COLO829 (cell line): Measurements from ENCODE around the gene FFAR3.

Experiments used
- DNase-seq: peaks from one replicate; pipeline ENCODE4 v3.0.0; 2012; ENCODE audit warnings: low spot score

Gene FFAR3

DNA sequence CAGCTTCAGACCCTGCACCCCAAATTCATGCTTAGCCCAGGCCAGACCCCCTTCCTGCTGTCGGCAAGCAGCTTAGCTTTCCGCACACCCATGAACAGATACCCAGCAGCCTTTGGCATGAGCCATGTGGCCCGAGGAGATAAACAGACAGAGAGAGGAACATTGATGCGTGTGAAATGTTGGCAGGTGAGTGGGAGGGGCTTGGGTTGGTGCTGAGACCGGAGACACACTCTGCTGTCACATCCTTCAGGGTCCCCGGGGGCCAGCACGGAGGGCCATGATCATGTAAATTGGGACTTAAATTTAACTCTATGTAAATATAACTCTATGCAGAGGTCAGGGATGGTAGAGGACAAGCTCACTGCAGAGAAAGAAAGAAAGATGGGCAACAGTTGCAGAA lies 27.8 kb upstream of the FFAR3 start:
- no peak for DNase-seq

DNA sequence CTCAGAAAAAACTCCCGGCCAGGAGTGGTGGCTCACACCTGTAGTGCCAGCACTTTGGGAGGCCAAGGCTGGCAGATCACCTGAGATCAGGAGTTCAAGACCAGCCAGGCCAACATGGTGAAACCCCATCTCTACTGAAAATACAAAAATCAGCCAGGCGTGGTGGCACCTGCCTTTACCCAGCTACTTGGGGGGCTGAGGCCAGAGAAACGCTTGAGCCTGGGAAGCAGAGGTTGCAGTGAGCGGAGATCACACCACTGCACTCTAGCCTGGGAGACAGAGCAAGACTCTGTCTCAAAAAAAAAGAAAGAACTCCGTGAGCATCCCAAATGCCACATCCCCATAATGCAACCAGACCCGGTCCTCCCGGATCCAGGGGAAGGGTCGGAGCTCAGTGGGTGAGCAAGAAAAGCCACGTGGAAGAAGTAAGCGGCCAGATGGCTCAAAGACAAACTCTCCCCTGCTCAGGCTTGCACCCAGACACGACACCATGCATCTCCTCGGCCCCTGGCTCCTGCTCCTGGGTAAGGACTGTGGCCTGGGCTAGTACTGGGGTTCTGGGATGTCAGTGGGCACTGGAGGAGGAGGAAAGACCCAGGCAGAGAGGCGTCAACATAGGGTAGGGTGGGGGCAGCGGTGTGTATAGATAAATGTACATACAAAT lies 26.6 kb upstream of the FFAR3 start:
- no peak for DNase-seq

DNA sequence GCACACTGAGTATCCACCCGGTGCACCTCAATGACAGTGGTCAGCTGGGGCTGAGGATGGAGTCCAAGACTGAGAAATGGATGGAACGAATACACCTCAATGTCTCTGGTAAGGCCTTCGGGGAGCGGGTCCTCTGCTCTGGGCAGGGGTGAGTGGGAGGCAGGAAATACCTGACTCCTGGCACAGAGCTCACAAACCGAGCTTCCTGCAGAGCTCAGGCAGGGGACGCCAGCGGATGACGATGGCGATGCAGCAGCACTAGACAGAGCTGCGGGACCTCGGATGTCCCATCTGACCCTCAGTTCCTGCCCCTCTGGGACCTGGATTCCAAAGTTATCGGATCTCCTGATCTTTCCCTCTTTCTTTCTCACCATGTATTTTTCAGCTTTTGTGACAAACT lies 25.4 kb upstream of the FFAR3 start:
- no peak for DNase-seq

DNA sequence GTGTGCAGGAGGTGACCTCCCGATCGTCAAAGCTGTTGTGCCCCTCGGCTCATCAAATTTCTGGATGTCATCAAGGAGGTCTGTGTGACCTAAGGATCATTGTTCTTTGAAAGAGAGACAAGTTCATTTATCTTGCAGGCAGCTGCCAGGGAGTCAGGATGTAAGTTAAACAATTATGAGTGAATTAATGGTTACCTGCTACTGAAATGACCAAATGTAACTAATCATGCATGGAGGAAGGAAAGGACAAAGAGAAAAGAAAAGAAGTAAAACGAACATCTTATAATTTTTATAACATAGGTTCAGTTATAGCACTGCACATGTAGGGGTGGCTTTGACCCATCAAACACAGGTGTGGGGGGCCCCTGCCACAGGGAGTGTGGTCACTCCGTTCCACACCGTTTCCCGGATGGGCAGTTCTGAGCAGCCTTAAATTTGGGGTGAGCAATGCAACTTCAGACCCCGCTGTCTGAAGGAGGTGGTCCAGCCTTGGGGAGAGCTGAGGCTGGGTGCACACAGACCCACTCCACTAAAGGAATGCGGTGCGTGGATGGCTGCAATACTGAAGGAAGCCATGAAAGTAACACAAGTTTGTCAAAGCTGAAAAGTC lies 24.0 kb upstream of the FFAR3 start:
- DNase-seq, result no peak

DNA sequence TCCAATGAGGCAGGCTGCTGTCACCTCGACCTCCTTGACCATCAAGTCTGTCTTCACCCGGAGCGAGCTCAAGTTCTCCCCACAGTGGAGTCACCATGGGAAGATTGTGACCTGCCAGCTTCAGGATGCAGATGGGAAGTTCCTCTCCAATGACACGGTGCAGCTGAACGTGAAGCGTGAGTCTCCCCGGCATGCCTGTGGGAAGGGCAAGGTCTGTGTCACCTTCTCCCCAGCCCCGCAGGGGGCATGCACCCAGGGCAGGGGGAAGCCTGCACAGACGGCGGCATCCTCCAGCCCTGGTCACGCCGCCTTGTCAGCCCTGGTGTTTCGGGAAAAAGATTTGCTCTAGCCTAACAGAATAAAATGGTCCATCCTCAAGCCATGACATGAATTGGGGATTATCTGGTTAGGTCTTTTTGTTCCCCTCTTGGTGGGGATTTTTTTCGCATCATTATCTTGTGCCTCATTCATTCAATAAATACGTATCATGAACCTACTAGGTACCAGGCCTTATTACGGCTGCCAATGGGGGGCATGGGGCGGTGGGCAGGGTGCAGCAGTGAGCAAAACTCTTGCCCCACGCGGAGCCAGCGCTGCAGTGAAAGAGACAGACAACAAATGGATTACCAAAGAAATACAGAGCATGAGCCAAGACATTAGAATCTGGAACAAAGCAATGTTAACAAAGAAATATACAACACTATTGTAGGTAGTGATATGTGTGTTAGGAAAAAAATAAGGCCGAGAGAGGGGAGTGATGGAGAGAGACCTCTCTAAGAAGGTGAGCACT lies 21.9 kb upstream of the FFAR3 start:
- DNase-seq, result no peak

DNA sequence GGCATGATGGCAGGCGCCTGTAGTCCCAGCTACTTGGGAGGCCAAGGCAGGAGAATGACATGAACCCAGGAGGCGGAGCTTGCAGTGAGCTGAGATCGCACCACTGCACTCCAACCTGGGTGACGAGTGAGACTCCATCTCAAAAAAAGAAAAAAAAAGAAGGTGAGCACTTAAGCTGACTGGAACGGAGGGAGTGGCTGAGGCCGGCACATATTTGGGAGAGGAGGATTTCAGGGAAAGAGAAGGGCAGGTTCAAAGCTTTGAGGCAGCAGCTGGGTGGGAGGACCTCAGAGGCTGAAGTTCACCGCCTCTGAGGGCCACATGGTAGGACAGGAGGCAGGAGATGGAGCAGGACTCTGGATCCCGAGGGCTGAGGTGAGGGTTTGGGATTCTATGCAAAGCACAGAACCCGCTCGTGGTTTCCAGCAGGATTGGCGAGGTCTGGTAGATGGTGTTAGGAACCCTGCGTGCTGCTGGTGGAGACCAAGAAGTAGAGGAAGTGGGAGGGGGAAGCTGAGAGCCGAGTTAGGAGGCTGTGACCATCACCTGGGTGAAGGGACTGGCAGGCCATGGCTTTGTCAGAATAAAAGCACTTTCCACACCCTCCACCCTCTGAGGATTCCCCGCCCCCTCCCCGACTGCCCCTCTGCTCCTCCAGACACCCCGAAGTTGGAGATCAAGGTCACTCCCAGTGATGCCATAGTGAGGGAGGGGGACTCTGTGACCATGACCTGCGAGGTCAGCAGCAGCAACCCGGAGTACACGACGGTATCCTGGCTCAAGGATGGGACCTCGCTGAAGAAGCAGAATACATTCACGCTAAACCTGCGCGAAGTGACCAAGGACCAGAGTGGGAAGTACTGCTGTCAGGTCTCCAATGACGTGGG lies 20.9 kb upstream of the FFAR3 start:
- no peak for DNase-seq

DNA sequence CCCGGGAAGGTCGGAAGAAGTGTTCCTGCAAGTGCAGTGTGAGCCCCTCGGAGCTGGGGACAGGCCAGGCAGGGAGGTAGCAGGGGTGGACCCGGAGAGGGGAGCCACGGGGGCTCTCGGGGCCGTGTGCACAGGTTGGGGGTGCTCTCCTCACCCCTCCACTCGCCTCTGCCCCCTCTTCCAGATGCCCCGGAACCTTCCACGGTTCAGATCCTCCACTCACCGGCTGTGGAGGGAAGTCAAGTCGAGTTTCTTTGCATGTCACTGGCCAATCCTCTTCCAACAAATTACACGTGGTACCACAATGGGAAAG lies 20.3 kb upstream of the FFAR3 start:
- no peak for DNase-seq

DNA sequence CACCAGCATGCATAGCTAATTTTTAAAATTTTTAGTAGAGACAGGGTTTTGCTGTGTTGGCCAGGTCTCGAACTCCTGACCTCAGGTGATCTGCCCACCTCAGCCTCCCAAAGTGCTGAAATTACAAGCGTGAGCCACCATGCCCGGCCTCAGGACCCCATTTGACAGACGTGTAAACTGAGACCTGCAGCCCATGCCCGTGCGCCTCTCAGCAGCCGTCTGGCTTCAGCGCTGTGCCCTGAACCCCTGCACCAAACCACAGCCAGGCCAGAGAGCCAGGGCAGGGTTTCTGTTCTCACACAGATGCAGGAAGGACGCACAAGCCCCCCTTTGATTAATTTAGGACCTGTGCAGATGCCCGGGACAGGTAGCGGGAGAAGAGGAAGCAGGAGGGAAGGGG lies 17.8 kb upstream of the FFAR3 start:
- no peak for DNase-seq

DNA sequence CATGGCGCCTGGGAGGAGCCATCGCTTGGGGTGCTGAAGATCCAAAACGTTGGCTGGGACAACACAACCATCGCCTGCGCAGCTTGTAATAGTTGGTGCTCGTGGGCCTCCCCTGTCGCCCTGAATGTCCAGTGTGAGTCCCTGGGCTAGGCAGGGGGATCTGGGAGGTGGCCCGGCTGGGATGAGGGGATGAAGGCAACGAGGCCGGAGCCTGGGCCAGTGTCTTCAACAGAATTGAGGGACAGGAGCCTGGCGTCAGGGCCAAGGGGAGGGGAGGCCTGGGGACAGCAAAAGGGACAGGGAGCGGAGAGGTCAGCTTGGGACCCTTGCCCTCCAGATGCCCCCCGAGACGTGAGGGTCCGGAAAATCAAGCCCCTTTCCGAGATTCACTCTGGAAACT lies 17.3 kb upstream of the FFAR3 start:
- no peak for DNase-seq

DNA sequence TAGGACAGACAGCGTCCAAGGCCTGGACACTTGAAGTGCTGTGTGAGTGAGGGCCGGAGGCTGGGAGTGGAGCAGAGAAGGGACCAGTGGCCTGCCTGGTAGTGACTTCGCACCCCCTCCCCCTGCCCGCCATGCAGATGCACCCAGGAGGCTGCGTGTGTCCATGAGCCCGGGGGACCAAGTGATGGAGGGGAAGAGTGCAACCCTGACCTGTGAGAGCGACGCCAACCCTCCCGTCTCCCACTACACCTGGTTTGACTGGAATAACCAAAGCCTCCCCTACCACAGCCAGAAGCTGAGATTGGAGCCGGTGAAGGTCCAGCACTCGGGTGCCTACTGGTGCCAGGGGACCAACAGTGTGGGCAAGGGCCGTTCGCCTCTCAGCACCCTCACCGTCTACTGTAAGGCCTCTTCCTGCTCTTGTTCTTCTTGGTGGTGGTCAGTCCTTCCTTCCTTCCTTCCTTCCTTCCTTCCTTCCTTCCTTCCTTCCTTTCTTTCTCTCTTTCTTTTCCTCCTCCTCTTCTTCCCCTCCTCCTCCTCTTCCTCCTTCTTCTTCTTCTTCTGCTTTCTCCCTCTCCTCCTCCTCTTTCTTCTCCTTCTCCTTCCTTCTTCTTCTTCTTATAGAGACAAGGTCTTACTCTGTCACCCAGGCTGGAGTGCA lies 16.6 kb upstream of the FFAR3 start:
- DNase-seq, result no peak

DNA sequence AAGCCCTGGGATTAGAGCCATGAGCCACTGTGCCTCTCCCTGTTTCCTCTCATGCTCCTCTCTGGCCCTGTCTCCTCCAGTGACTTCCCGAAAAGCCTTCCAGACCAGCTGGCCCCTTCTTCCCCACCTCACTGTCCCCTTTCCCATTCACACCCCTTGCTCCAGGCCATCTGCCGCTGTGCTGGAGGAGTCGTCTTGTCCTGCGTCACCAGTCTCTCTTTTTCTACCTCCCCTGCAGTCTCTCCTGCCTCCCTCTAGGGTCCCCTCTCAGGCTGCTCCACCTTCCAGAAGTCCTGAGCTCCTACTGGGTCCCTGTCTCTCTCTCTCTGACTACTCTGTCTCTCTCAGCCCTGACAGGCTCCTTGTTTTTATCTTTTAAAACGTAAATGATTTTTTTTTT lies 15.8 kb upstream of the FFAR3 start:
- DNase-seq, result no peak

DNA sequence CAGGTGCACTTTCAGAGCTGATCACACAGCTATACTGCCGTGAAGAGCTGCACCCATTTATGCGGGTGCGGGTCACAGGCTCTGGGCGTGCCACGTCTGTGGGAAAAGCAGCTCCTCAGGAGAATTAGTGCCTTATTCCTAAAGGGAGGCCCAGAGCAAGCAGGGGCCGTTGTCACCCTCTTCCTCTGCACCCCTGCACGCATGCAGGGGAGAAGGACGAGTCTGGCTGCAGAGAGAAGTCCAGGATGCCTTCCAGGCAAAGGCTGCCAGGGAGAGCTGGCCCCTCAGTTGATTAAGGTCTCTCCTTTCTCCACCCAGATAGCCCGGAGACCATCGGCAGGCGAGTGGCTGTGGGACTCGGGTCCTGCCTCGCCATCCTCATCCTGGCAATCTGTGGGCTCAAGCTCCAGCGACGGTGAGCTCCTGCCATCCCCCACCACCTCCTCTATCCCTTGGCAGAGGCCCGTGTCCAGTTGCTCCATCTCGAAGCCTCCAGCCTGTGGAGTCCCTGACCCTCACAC lies 13.7 kb upstream of the FFAR3 start:
- no peak for DNase-seq

DNA sequence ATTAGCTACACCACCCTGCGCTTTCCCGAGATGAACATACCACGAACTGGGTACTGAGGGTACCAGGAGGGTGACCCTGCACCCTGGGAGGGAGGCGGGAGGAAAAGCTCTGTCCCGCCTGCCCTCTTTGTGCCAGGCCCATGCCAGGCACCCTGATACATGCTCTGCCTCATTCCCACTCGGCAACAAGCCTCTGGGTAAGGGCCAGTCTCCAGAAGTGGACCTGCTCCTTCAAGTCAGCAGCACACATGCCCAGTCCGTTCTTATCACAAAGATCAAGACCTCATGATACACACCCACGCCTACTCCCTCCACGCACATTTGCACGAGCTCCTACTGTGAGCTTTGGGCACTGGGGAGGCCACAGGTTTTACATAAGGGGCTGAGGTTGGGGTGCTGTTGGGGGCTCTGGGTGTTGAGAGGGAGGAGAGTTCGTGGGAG lies 12.6 kb upstream of the FFAR3 start:
- no peak for DNase-seq

DNA sequence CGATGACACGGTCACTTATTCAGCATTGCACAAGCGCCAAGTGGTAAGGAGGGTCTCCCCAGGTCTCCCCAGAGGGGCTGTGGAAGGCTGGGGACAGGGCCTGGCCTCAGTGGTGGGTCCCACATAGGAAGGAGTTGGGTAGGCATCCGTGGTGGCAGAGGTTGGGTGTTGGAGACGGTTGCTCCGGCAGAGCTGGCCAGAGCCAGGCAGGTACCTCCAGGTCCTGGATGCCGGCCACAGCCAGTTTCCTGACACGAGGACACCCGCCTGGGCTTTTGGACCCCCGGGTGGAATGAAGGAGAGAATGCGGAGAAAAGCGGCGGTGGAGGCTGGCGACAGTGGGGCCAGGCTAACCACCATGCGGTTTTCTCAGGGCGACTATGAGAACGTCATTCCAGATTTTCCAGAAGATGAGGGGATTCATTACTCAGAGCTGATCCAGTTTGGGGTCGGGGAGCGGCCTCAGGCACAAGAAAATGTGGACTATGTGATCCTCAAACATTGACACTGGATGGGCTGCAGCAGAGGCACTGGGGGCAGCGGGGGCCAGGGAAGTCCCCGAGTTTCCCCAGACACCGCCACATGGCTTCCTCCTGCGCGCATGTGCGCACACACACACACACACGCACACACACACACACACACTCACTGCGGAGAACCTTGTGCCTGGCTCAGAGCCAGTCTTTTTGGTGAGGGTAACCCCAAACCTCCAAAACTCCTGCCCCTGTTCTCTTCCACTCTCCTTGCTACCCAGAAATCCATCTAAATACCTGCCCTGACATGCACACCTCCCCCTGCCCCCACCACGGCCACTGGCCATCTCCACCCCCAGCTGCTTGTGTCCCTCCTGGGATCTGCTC lies 11.8 kb upstream of the FFAR3 start:
- no peak for DNase-seq

DNA sequence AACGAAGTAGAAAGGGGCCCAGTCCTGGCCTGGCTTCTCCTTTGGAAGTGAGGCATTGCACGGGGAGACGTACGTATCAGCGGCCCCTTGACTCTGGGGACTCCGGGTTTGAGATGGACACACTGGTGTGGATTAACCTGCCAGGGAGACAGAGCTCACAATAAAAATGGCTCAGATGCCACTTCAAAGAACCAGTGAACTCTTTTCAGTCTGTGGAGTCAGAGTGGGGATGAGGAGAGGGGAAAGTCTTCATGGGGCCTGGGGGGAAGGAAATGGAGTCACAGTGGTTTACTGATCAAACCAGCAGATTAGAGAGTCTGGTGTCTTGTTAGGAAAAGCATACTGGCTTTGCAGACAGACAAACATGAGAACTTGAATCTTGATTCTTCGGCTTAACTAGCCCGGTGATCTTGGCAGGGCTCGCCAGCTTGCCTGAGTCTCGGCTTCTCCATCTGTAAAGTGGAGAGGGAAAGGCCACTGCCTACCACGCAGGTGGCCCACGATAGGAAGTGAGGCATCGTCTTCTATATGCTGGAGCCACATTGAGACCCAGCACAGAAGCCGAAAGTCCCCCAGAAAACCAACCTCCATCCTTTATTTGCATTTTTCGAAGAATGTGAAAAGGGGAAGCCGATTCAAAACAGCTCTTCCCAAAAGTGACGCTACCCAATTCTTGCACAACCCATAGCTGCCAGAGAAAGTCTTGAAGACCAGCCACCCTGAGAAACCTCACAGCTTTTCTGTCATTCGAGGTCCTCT lies 10.9 kb upstream of the FFAR3 start, which contains the start of gene FFAR1:
FFAR1 (plus strand) TSS at position 732 of the 759 bp plus-strand sequence. CDS start 3,650 bp downstream, outside the sequence.
- no peak for DNase-seq

DNA sequence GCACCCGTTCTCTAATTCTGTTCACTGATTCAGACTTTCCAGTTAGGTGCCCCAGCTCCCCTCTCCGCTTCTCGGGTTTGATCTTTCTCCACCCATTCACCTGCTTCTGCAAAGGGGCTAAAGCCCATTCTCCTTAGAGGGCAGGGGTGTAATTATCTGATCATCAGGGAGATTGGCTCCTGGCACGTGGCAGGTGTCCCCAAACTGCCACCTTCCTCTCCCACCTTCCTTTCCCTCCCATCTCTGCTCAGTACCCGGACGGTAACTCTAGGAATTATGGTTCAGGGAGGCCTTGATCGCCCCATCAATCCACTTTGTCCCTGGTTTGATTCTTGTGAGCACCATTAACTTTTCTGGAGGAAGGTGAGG lies 10.3 kb upstream of the FFAR3 start:
- no peak for DNase-seq

DNA sequence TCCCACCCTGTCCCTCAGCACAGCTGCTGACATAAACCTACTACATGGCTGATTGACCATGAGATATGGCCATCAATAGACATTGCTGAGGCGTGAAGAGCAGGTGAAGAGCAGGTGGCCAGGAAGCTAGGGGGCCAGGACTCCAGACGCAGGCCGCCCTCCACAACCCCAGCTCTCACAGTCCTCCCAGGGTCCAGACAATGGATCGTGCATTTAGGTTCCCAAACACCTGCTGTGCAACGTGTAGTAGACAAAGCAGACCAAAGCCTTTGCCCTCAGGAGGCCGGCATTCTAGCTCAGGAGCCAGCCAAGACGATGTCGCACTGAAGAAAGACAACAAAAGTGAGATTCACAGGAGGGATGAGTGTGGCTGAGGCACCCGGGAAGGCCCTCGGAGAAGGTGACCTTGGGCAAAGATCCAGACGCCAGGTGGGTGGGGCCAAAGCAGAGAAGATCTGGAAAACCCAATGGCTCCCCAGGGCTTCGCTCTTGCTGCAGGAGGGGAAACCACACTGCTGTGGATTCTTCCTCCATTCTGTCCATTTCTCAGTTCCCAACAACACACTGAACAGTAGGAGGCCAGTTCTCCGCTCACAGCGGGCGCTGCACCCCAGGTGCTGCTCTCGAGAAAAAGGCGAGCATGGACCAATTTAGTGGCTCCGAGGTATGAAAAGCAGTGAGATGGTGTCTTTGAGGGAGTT lies 9.2 kb upstream of the FFAR3 start:
- DNase-seq, result no peak

DNA sequence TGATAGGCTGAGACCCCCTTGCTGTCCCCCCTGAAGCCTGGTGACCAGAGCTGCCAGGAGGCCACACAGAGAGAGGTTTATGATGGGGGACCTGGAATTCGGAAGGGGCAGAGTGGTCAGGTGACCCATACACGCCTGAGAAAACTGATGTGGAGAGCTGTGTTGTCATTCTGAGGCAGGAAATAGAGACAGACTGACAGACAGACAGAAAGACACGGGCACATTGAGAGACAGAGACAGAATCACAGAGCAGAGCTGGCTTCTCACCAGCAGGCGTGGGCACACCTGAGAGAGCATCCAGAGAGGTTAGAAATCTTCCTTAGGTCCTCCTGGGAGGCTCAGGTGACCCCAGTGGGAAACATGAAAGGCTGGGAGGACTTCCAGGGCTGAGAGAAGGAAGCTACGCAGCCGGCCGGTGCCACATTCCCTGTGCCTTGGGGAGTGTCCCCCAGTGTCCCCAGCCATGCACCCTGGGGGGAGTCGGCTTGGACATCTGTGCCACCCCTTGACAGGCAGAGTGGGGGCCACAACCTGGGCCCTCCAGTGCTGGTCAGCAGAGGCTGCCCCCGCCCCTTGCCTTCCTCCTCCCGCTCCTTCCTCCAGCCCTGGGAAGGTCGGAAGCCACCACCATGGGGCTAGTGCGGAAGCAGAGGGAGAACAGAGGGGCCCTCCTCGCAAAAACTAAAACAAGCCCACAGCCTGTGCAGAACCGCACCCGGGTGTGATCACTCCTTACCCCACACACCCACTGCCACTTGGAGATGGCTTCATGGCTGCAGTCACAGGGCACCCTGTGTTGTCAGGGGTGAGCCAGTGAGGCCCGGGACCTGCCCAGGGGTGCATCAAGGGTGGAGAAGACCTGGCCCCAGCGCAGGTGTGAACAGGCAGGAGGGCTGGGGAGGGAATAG lies 8.4 kb upstream of the FFAR3 start:
- no peak for DNase-seq
